Osteocyte (in vitro differentiated cells): ENCODE results near the gene CCDC66. TPM values are rescaled to one million over a fixed set of nuclear protein-coding genes. Genes with fewer than 3 reads are reported as not detected.

Experiments used
- DNase-seq: peaks from one replicate; pipeline ENCODE4 v3.0.0; 2021; ENCODE audit warnings: mixed read lengths; ENCODE audit not compliant: unreplicated experiment; ENCODE audit errors: extremely low spot score
- H3K27ac Mint-ChIP-seq: one replicate; pipeline ENCODE4 v1.8.0; 2021; ENCODE audit warnings: mild to moderate bottlenecking, mixed read lengths; ENCODE audit not compliant: unreplicated experiment
- H3K27me3 Mint-ChIP-seq: one replicate; pipeline ENCODE4 v1.8.0; 2021; ENCODE audit warnings: mixed read lengths; ENCODE audit not compliant: unreplicated experiment
- H3K36me3 Mint-ChIP-seq: one replicate; pipeline ENCODE4 v1.8.0; 2021; ENCODE audit warnings: mixed read lengths; ENCODE audit not compliant: unreplicated experiment
- H3K4me1 Mint-ChIP-seq: one replicate; pipeline ENCODE4 v1.8.0; 2021; ENCODE audit warnings: mixed read lengths; ENCODE audit not compliant: unreplicated experiment
- H3K4me3 Mint-ChIP-seq: one replicate; pipeline ENCODE4 v1.8.0; 2021; ENCODE audit warnings: mild to moderate bottlenecking, moderate library complexity, mixed read lengths; ENCODE audit not compliant: unreplicated experiment
- H3K9me3 Mint-ChIP-seq: one replicate; pipeline ENCODE4 v1.8.0; 2021; ENCODE audit warnings: mixed read lengths; ENCODE audit not compliant: unreplicated experiment
- total RNA-seq: library from RNA; stranded (reverse); gene quantifications from 2 replicates; pipeline ENCODE4 v1.2.1, GENCODE V29; 2021
- TF ChIP-seq, protein P1 (sequence below): fragments of 200-600 bp; sonication (generic); IDR thresholded peaks from 2 replicates; pipeline ENCODE4 v1.5.0; 2021; ENCODE audit warnings: antibody characterized with exemption, mild to moderate bottlenecking, moderate library complexity

Gene CCDC66
- total RNA-seq, 1 donor from 2014 or later = 24.3 TPM

DNA sequence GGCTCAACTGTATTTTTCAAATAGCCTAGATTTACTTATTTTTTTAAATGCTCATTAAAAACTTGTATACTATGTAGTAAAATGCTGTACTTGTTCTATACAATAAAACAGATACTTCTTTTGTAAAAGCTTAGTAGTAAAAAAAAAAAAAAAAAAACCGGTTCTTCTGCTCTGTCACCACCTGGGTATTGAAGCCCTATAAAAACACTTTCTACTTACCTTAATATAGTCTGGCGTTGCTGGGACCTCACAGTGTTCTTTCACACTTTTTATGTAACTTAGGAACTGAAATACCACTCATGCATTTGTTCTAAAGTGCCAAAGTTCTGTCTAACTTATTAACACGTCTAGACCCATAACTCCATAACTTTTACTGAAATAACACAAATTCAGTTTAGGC lies 64.7 kb downstream of the CCDC66 start:
- no peaks in the 10 kb centered on the region for H3K4me1 Mint-ChIP-seq
- TF ChIP-seq, protein P1, sequence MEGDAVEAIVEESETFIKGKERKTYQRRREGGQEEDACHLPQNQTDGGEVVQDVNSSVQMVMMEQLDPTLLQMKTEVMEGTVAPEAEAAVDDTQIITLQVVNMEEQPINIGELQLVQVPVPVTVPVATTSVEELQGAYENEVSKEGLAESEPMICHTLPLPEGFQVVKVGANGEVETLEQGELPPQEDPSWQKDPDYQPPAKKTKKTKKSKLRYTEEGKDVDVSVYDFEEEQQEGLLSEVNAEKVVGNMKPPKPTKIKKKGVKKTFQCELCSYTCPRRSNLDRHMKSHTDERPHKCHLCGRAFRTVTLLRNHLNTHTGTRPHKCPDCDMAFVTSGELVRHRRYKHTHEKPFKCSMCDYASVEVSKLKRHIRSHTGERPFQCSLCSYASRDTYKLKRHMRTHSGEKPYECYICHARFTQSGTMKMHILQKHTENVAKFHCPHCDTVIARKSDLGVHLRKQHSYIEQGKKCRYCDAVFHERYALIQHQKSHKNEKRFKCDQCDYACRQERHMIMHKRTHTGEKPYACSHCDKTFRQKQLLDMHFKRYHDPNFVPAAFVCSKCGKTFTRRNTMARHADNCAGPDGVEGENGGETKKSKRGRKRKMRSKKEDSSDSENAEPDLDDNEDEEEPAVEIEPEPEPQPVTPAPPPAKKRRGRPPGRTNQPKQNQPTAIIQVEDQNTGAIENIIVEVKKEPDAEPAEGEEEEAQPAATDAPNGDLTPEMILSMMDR = no peak
- H3K27me3 Mint-ChIP-seq = no peaks in the 10 kb centered on the region
- no peaks in the 10 kb centered on the region for H3K9me3 Mint-ChIP-seq
- H3K36me3 Mint-ChIP-seq = peaks cover 55% of the 10 kb centered on the region
- no peak overlapping the region for H3K4me3 Mint-ChIP-seq
- H3K27ac Mint-ChIP-seq = no peak overlapping the region
- no peak for DNase-seq

DNA sequence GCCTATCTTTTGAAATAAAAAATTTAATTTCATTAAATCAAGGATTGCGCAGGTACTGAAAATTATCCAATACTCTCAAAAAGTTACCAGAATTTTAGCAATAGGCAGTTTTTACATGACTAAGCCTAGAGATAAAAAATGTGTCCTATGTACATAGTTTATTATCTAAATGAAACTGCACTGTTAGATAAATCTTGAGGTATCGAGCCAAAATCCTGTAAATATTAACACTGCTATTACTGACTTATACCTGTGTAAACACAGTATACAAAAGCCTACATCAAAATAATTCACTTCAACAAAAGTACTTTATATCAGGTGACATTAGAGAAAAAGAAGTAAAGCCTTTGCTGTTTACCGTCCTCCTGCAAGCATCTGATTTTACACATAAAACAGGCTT lies 65.4 kb downstream of the CCDC66 start:
- TF ChIP-seq, protein P1 = no peak
- DNase-seq = no peak
- H3K27ac Mint-ChIP-seq = no peak overlapping the region
- peaks cover 56% of the 10 kb centered on the region for H3K36me3 Mint-ChIP-seq
- H3K9me3 Mint-ChIP-seq = no peaks in the 10 kb centered on the region
- no peak overlapping the region for H3K4me3 Mint-ChIP-seq
- no peaks in the 10 kb centered on the region for H3K4me1 Mint-ChIP-seq
- no peaks in the 10 kb centered on the region for H3K27me3 Mint-ChIP-seq

DNA sequence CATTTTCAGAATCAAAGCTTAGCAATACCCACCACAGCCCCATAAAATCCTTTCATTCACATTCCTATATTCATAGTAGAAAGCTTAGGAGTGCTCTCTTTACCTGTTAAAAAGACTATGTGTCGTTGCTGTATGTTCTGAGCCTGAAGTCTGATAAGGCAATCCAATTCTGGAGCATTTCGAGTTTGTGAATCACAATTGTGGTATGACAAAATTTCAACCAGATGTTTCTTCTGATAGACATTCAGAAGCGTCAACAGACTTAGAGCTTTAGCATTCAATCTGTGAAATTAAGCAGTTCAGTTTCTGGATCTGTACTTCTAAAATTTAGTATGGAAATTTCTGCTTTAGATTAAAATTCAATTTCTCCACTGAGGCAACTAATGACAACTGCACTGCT lies 67.8 kb downstream of the CCDC66 start:
- Mint-ChIP-seq H3K4me3 (no peak overlapping the region), H3K27ac (peak overlapping the region; percentile 2), H3K4me1 (no peaks in the 10 kb centered on the region), H3K36me3 (peaks cover 58% of the 10 kb centered on the region), H3K27me3 (no peaks in the 10 kb centered on the region), H3K9me3 (no peaks in the 10 kb centered on the region)
- DNase-seq = no peak
- TF ChIP-seq, protein P1 = no peak

DNA sequence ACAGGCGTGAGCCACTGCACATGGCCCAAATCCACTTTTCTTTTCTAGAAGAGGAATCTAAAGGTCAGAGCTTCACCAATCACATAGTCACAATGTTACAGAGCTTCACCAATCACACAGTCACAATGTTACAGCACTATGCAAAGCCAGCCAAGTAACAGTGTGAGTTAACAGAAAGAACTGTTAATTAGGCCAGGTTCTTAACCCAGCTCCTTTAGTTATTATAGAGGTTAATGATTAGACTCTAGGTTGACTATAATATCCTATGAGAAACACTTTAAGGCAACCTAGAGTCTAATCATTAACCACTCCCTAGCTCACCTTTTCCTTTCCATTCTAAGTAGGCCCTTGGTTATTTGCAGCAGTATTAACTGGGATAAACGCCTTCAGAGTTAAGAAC lies 72.1 kb downstream of the CCDC66 start:
- DNase-seq = no peak
- Mint-ChIP-seq H3K4me1 (no peaks in the 10 kb centered on the region), H3K27ac (no peak overlapping the region), H3K36me3 (peaks cover 51% of the 10 kb centered on the region), H3K27me3 (no peaks in the 10 kb centered on the region), H3K9me3 (no peaks in the 10 kb centered on the region), H3K4me3 (no peak overlapping the region)
- TF ChIP-seq, protein P1 = no peak

DNA sequence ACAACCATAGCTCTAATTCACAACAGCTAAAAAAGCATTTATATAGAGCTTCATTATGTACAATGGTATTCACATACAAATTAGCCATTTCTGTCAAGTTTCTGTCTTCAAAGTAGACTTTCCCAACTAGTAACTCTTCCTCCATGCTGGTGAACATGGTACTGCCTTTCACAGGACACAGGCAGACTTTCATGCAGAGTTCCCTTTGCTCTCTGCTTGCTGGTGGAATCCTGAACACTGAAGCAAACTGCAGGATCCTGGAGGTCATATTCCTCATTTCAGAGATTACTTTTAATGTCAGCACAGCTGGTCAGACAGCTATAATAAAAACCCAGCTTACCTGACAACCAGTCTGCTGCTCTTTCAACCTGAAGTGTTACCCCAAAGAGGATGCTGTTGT lies 72.5 kb downstream of the CCDC66 start:
- H3K4me3 Mint-ChIP-seq = no peak overlapping the region
- TF ChIP-seq, protein P1 = no peak
- DNase-seq = no peak
- H3K27ac Mint-ChIP-seq = no peak overlapping the region
- no peaks in the 10 kb centered on the region for H3K9me3 Mint-ChIP-seq
- H3K36me3 Mint-ChIP-seq = peaks cover 47% of the 10 kb centered on the region
- no peaks in the 10 kb centered on the region for H3K27me3 Mint-ChIP-seq
- no peaks in the 10 kb centered on the region for H3K4me1 Mint-ChIP-seq
